Neural cell (in vitro differentiated cells): ENCODE measurements around the gene HES3. TPM values are rescaled to one million over a fixed set of nuclear protein-coding genes. Genes with fewer than 3 reads are reported as not detected.
A peak's percentile ranks its signal among the peaks of the same experiment; 100 is the strongest.

ENCODE experiments used
- H2AFZ ChIP-seq: fragments of 200-600, 300-800 bp; sonication (generic), shearing (Covaris generic); 2 replicates; pipeline ENCODE4 v1.6.0; 2014; ENCODE audit warnings: low read depth, mild to moderate bottlenecking, antibody characterized with exemption, low read length, moderate library complexity
- H3F3A ChIP-seq: fragments of 200-600 bp; shearing (Covaris generic); 2 replicates; pipeline ENCODE4 v1.6.1; 2016; ENCODE audit warnings: mild to moderate bottlenecking, moderate library complexity, mixed read lengths, antibody characterized with exemption, low read length; ENCODE audit not compliant: insufficient read depth, poor library complexity, severe bottlenecking
- H3K27ac ChIP-seq: fragments of 200-600, 300-800 bp; sonication (generic), shearing (Covaris generic); 2 replicates; pipeline ENCODE4 v1.5.1; 2014; ENCODE audit warnings: mild to moderate bottlenecking, low read length, moderate library complexity
- H3K27me3 ChIP-seq: fragments of 300-800, 200-600 bp; sonication (generic), shearing (Covaris generic); 2 replicates; pipeline ENCODE4 v1.6.0; 2014; ENCODE audit warnings: mild to moderate bottlenecking, low read depth, low read length, moderate library complexity; ENCODE audit not compliant: insufficient read depth
- H3K36me3 ChIP-seq: fragments of 300-800, 200-600 bp; sonication (generic), shearing (Covaris generic); 2 replicates; pipeline ENCODE4 v1.5.1; 2014; ENCODE audit warnings: mild to moderate bottlenecking, antibody characterized with exemption, low read length, moderate library complexity; ENCODE audit not compliant: insufficient read depth
- H3K4me2 ChIP-seq: fragments of 300-800, 200-600 bp; sonication (generic), shearing (Covaris generic); 2 replicates; pipeline ENCODE4 v1.6.0; 2014; ENCODE audit warnings: mild to moderate bottlenecking, low read length
- H3K4me3 ChIP-seq: fragments of 300-800, 200-600 bp; sonication (generic), shearing (Covaris generic); 2 replicates; pipeline ENCODE4 v1.5.1; 2014; ENCODE audit warnings: mild to moderate bottlenecking, low read length, moderate library complexity
- H3K79me2 ChIP-seq: fragments of 200-600 bp; shearing (Covaris generic); replicated peaks from 2 replicates; pipeline ENCODE4 v1.6.0; 2014; ENCODE audit warnings: mild to moderate bottlenecking, low read length, moderate library complexity; ENCODE audit not compliant: insufficient read depth
- H3K9ac ChIP-seq: fragments of 300-800, 200-600 bp; sonication (generic), shearing (Covaris generic); 2 replicates; pipeline ENCODE4 v1.6.1; 2016; ENCODE audit warnings: mild to moderate bottlenecking, low read length, mixed read lengths
- H3K9me2 ChIP-seq: fragments of 200-600 bp; shearing (Covaris generic); 2 replicates; pipeline ENCODE4 v1.6.1; 2016; ENCODE audit warnings: mild to moderate bottlenecking, low read length, mixed read lengths; ENCODE audit not compliant: insufficient read depth
- H3K9me3 ChIP-seq: fragments of 200-600, 300-800 bp; sonication (generic), shearing (Covaris generic); 2 replicates; pipeline ENCODE4 v1.6.1; 2016; ENCODE audit warnings: mild to moderate bottlenecking, mixed run types, low read length, moderate library complexity, mixed read lengths
- H4K20me1 ChIP-seq: fragments of 200-600 bp; shearing (Covaris generic); 2 replicates; pipeline ENCODE4 v1.6.1; 2016; ENCODE audit warnings: mild to moderate bottlenecking, mixed run types; ENCODE audit not compliant: insufficient read depth
- CTCF ChIP-seq: fragments of 450-650 bp; IDR thresholded peaks from 2 replicates; pipeline ENCODE4 v1.5.1; 2014; ENCODE audit warnings: antibody characterized with exemption, mild to moderate bottlenecking, moderate library complexity; ENCODE audit not compliant: poor library complexity, severe bottlenecking
- EP300 ChIP-seq: fragments of 450-650 bp; conservative IDR thresholded peaks from 2 replicates; pipeline ENCODE4 v1.6.1; 2014; ENCODE audit warnings: antibody characterized with exemption, mild to moderate bottlenecking, moderate library complexity; ENCODE audit not compliant: poor library complexity, severe bottlenecking
- EZH2 ChIP-seq: fragments of 200-600, 300-800 bp; shearing (Covaris generic), sonication (generic); IDR thresholded peaks from 2 replicates; pipeline ENCODE4 v1.6.1; 2014; ENCODE audit warnings: antibody characterized with exemption, low read length, borderline replicate concordance, mild to moderate bottlenecking; ENCODE audit not compliant: insufficient read depth, poor library complexity, severe bottlenecking
- MXI1 ChIP-seq: fragments of 450-650 bp; conservative IDR thresholded peaks from 2 replicates; pipeline ENCODE4 v1.6.1; 2014; ENCODE audit warnings: antibody characterized with exemption, mild to moderate bottlenecking; ENCODE audit not compliant: poor library complexity, severe bottlenecking
- POLR2AphosphoS5 ChIP-seq: IDR thresholded peaks from 2 replicates; pipeline ENCODE4 v1.6.1; 2012
- RAD21 ChIP-seq: fragments of 450-650 bp; conservative IDR thresholded peaks from 2 replicates; pipeline ENCODE4 v1.6.1; 2014; ENCODE audit warnings: antibody characterized with exemption, mild to moderate bottlenecking, moderate library complexity
- REST ChIP-seq: IDR thresholded peaks from 2 replicates; pipeline ENCODE4 v1.6.1; 2012; ENCODE audit warnings: borderline replicate concordance
- SMC3 ChIP-seq: fragments of 450-650 bp; conservative IDR thresholded peaks from 2 replicates; pipeline ENCODE4 v1.6.1; 2014; ENCODE audit warnings: antibody characterized with exemption, mild to moderate bottlenecking, moderate library complexity; ENCODE audit not compliant: poor library complexity
- TAF1 ChIP-seq: IDR thresholded peaks from 2 replicates; pipeline ENCODE4 v1.6.1; 2012; ENCODE audit warnings: low read depth
- polyA plus RNA-seq: library from polyadenylated mRNA; depleted of rRNA; stranded (reverse); fragments of >200 nt; gene quantifications from 2 replicates; pipeline ENCODE4 v1.2.3, GENCODE V29; 2014

Gene HES3
- polyA plus RNA-seq, 1 donor from 2014 or later, result not detected

- Histone ChIP-seq H3K9me2 (no peaks in the 10 kb centered on the region), H3F3A (no peaks in the 10 kb centered on the region), H3K4me3 (peak overlapping the region; percentile 68), H3K9ac (peak overlapping the region; percentile 60), H3K4me2 (peak overlapping the region; percentile 19), H2AFZ (no peak overlapping the region), H4K20me1 (no peaks in the 10 kb centered on the region), H3K27ac (no peak overlapping the region), H3K9me3 (no peaks in the 10 kb centered on the region), H3K27me3 (peaks cover 60% of the 10 kb centered on the region), H3K36me3 (no peaks in the 10 kb centered on the region), H3K79me2 (no peaks in the 10 kb centered on the region)
- no peak for TF ChIP-seq RAD21
- TF ChIP-seq POLR2AphosphoS5, result no peak
- no peak for TF ChIP-seq CTCF
- no peak for TF ChIP-seq MXI1
- no peak for TF ChIP-seq SMC3
- TF ChIP-seq EP300, result no peak
- TF ChIP-seq REST, result no peak
- no peak for TF ChIP-seq EZH2
- no peak for TF ChIP-seq TAF1
These were observed 2.0 kb downstream of the HES3 start for GRCh38 chr1:6245869-6246496.

- Histone ChIP-seq H2AFZ (no peak overlapping the region), H3K9ac (peak overlapping the region; percentile 60), H3K9me3 (no peaks in the 10 kb centered on the region), H3K4me3 (peak overlapping the region; percentile 68), H3K79me2 (no peaks in the 10 kb centered on the region), H3K4me2 (no peak overlapping the region), H3K9me2 (no peaks in the 10 kb centered on the region), H4K20me1 (no peaks in the 10 kb centered on the region), H3K27me3 (peaks cover 57% of the 10 kb centered on the region), H3K36me3 (no peaks in the 10 kb centered on the region), H3K27ac (no peak overlapping the region), H3F3A (no peaks in the 10 kb centered on the region)
- TF ChIP-seq RAD21 (peak; percentile 97), EZH2 (no peak), CTCF (peak; percentile 97), EP300 (no peak), POLR2AphosphoS5 (no peak), SMC3 (peak; percentile 97), TAF1 (no peak), MXI1 (peak; percentile 40)
These were observed 2.8 kb downstream of the HES3 start for GRCh38 chr1:6246497-6247467.
